Stimulated activated CD8-positive, alpha-beta memory T cell treated with anti-CD3 and anti-CD28 coated beads, Interleukin-4, amount 100 ng/mL, for 24 hours (primary cell): ENCODE measurements around the gene QSOX2.
A peak's percentile ranks its signal among the peaks of the same experiment; 100 is the strongest.

Experiments
- DNase-seq: peaks from one replicate; pipeline ENCODE4 v3.0.0-alpha.2; 2020; ENCODE audit warnings: low read depth

The QSOX2 gene

DNA sequence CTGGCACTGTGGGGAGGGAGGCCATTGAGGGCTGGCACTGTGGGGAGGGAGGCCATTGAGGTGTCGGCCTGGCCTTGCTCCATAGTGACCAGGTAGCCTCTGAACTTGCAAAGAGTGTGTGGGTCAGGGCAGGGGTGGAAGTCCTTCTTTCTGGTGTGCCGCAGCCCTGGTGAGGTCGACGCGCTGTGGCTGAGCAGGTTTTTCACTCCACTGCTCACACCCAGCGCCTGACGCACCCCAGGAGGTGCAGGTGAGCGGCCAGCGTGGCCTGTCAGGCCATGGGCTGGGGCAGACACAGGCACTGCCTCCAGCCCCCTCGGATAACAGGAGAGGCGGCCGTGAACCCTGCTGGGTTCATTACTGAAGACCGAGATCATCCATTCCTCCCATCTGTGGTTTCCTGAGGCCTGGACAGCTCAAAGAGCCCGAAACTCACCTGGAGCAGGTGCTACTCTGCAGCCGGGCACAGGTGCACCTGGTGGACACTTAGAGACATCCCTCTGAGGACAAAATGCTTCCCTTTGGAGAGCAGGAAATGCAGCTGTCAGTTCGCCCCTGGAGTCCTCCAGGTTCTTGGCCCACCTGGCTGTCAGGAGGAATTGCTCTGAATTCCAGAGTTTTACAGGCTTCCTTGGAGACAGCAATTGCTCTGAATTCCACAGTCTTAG, 73.1 kb downstream of the QSOX2 start:
- no peak for DNase-seq

DNA sequence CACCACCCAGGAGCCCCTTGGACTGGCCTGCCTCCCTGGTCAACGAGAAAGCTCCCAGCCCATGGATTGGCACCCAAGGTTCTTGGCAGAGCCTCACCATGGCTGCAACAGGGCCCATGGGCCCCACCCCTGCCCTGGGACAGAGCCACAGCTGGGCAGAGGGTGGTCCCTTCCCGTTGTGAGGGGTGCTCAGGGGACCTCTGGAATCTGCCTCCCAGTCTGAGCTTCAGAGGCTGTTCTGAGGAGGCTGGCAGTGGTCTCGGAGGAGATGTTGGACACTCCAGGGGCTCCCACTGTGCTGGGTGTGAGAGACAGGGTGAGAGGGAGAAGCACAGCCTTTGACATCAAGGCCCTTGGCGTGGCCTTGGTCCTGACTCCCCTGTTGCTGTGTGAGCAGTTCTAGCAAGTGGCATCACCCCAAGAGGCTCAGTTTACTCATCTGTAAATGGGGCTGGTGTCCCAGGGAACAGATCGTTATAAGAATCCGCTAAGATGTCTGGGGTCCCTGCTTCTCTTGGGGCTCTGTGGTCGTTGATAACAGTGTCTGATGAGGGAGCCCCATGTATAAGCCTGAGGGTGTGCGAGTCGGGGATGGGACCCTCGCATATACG, 73.7 kb downstream of the QSOX2 start:
- DNase-seq: no peak

DNA sequence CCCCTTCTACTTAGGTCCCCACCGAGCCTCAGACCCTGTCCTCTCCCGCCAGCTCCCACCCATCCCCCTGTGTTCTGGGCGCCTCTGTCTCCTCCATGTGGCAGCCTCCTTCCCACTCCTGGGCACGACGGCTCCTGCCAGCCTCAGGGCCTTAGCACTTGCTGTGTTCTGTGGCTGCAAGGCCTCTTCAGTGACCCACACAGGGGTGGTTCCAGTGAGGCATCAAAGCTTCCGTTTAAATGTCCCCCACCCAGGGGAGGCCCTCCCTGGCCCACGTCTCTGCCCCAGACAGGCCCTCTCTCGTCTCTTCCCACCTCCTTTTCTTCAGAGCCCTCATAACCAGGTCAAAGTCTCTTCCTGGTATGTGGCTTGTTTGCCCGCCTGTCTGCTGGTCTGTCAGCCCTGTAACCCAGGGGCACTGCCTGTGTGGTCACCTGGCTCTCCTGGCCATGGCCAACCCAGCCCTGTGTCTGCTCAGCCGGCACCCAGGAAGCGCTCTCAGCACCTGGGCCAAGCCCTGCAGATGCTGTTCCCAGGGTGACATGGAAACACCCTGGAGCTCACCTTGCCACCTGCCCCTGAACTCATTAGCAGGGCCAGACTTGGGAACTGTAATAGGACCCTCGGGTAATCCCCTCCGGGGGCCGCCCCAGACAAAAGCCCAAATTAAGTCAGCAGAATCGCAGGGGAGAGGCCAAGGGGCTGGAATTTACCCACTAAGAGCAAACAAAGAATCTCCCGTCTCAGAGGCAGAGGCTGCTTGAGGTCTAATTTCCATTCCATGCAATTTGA, 74.4 kb downstream of the QSOX2 start:
- DNase-seq: no peak

DNA sequence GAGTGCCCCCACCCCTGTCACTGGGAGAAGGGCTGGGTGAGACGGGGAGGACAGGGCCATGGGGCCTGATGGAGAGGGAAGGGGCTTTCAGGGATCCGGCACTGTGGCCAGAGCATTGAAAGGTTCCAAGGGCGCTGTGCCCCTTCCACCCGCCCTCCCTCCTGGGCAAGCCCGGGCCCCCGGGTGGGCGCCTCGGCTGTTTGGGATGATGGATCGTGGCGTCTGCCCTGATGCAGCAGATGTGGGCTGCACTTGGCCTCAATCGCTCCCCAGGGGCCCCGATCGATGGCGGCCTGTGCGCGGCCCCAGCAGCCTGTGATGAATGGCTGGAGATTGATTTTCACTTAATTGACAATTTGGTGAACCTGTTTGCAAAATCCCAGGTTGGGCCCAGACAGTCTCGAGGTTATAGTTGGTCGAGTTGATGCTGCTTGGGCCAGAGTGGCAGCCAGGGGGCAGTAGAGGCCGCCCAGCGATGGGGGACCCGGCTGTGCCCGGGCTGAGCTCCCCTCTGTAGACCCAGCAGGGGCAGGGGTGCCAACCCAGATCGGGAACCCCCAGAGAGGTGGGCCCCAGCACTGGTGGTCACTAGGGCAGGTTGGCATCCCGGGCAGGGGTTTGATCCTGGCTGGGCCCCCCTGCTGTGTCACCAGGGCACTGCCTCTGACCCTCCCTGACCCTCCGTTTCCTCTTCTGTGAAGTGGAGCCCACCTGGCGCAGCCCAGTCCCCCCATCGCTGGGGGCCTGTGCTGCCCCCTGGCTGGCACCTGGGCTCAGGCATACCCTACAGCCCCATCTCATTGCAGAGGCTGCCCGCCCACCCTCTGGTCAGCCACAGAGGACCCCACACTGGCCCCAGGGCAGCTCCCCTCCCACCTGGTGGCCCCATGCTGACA, 75.4 kb downstream of the QSOX2 start:
- peak; percentile 36 for DNase-seq

GRCh38 chr9:136169495-136169894, 76.1 kb downstream of the QSOX2 start:
- no peak for DNase-seq

GRCh38 chr9:136163248-136163850, 82.3 kb downstream of the QSOX2 start:
- no peak for DNase-seq

- no peak for DNase-seq
Measured at GRCh38 chr9:136160995-136161610, 84.5 kb downstream of the QSOX2 start.

GRCh38 chr9:136160381-136160841, 85.2 kb downstream of the QSOX2 start:
- no peak for DNase-seq

- DNase-seq: no peak
Measured at GRCh38 chr9:136159851-136160250, 85.8 kb downstream of the QSOX2 start.

DNA sequence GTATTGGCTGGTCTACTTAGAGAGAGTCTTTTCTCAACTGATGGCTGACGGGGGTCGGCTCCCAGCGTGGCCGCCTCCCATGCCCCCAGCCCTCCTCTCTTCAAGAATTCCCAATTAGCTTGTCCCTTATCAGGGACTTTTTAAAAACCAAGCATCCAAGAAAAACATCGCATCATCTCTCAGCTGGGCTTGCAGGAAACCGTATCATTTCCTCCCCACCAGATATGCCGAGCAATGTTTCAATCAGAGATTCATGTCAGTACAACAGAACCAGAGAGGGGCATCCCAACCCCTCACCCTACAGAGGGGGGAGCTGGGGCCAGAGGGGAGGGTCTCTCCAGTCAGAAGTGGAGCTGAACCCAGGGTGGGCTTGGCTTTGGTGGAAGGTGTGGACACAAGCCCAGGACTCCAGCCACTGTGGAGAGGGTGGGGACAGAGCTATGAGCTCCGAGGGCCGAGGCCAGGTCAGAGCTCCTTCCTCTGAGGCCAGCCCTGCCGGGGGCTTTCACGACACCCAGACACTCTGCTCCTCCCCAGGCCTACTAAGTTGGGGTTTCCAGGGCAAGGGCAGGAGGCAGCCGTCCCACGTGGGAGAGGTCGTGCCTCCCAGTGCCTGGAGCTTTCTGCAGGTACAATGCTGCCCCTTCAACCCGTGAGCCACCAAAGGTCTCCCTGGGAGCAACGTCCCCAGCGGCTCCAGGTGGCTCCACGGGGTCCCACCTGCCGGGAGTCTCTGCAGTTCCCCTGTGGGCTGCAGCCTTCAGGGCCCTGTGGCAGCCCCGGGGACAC, 87.9 kb downstream of the QSOX2 start:
- no peak for DNase-seq
